ENCODE data around the gene ITPR2. TPM values are rescaled to one million over a fixed set of nuclear protein-coding genes. Genes with fewer than 3 reads are reported as not detected.

The ITPR2 gene
- total and polyA plus RNA-seq, 2 of the 13 experiments (the other 11 are each of a cell fraction or from before 2014, with no cell fraction given) = 31.9 to 81.9 TPM

DNA sequence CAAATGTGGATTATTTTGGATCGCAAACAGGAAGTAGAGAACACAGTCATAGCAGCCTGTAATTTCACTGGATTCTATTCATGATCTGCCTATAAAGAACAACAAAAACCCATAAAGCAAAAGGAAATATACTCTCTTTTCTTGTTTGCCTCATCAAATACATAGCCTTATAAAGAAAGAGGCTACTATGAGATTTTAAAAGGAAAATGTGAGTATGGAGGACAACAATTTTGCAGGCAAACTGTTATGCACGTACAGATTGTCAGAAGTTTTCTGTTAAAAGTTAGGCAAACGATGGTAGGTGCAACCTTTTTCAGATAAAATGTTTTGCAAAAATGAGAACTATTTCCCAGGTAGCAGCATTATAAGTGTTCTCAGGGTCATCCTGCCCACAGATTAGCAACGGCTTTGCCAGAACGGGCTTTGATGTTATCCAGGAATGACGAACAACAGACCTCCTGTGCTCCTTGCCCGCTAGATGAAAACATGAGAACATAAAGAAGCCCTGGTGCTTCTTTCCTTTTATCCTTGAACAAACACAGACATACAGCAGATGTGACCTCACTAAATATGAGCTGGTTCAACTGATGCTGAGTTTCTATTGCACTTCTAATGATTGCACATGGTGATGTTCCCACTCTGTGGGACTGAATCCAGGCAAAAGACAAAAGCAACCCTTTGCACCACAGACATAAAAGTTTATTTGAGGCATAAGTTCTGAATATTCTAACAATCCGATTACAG, 88.1 kb downstream of the ITPR2 start (continued):
- TF ChIP-seq, protein P1, sequence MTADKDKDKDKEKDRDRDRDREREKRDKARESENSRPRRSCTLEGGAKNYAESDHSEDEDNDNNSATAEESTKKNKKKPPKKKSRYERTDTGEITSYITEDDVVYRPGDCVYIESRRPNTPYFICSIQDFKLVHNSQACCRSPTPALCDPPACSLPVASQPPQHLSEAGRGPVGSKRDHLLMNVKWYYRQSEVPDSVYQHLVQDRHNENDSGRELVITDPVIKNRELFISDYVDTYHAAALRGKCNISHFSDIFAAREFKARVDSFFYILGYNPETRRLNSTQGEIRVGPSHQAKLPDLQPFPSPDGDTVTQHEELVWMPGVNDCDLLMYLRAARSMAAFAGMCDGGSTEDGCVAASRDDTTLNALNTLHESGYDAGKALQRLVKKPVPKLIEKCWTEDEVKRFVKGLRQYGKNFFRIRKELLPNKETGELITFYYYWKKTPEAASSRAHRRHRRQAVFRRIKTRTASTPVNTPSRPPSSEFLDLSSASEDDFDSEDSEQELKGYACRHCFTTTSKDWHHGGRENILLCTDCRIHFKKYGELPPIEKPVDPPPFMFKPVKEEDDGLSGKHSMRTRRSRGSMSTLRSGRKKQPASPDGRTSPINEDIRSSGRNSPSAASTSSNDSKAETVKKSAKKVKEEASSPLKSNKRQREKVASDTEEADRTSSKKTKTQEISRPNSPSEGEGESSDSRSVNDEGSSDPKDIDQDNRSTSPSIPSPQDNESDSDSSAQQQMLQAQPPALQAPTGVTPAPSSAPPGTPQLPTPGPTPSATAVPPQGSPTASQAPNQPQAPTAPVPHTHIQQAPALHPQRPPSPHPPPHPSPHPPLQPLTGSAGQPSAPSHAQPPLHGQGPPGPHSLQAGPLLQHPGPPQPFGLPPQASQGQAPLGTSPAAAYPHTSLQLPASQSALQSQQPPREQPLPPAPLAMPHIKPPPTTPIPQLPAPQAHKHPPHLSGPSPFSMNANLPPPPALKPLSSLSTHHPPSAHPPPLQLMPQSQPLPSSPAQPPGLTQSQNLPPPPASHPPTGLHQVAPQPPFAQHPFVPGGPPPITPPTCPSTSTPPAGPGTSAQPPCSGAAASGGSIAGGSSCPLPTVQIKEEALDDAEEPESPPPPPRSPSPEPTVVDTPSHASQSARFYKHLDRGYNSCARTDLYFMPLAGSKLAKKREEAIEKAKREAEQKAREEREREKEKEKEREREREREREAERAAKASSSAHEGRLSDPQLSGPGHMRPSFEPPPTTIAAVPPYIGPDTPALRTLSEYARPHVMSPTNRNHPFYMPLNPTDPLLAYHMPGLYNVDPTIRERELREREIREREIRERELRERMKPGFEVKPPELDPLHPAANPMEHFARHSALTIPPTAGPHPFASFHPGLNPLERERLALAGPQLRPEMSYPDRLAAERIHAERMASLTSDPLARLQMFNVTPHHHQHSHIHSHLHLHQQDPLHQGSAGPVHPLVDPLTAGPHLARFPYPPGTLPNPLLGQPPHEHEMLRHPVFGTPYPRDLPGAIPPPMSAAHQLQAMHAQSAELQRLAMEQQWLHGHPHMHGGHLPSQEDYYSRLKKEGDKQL (CRISPR knock-in tag; IDR thresholded peaks at IDR 0.05; ENCODE audit: low read depth) = peak; percentile 86
- TF ChIP-seq EHMT2 (IDR thresholded peaks at IDR 0.05; ENCODE audit: borderline replicate concordance, low read depth, low read length) (peak; percentile 32; the same call in 1 of the 2 replicates), ZNF101 (CRISPR knock-in tag; IDR thresholded peaks at IDR 0.05; ENCODE audit: borderline replicate concordance, low read depth) (no peak), KLF12 (CRISPR knock-in tag; IDR thresholded peaks at IDR 0.05; ENCODE audit: borderline replicate concordance) (no peak), RORA (CRISPR knock-in tag; IDR thresholded peaks at IDR 0.05) (0 out of 2 replicates have a peak, but pooled peaks have one; percentile 85), SCMH1 (CRISPR knock-in tag; IDR thresholded peaks at IDR 0.05; ENCODE audit: borderline replicate concordance) (no peak), IKZF1 (IDR thresholded peaks at IDR 0.05) (no peak), MAF1 (CRISPR knock-in tag; IDR thresholded peaks at IDR 0.05; ENCODE audit: borderline replicate concordance) (no peak), TOE1 (CRISPR knock-in tag; IDR thresholded peaks at IDR 0.05) (peak; percentile 81; the same call in 1 of the 2 replicates), RFXAP (CRISPR knock-in tag; IDR thresholded peaks at IDR 0.05; ENCODE audit: borderline replicate concordance) (peak; percentile 77; the same call in 1 of the 2 replicates), ZNF607 (CRISPR knock-in tag; IDR thresholded peaks at IDR 0.05; ENCODE audit: borderline replicate concordance) (no peak)
- TF ChIP-seq, protein P2, sequence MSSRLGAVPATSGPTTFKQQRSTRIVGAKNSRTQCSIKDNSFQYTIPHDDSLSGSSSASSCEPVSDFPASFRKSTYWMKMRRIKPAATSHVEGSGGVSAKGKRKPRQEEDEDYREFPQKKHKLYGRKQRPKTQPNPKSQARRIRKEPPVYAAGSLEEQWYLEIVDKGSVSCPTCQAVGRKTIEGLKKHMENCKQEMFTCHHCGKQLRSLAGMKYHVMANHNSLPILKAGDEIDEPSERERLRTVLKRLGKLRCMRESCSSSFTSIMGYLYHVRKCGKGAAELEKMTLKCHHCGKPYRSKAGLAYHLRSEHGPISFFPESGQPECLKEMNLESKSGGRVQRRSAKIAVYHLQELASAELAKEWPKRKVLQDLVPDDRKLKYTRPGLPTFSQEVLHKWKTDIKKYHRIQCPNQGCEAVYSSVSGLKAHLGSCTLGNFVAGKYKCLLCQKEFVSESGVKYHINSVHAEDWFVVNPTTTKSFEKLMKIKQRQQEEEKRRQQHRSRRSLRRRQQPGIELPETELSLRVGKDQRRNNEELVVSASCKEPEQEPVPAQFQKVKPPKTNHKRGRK (CRISPR knock-in tag; IDR thresholded peaks at IDR 0.05) = no peak
- TF ChIP-seq, protein P3, sequence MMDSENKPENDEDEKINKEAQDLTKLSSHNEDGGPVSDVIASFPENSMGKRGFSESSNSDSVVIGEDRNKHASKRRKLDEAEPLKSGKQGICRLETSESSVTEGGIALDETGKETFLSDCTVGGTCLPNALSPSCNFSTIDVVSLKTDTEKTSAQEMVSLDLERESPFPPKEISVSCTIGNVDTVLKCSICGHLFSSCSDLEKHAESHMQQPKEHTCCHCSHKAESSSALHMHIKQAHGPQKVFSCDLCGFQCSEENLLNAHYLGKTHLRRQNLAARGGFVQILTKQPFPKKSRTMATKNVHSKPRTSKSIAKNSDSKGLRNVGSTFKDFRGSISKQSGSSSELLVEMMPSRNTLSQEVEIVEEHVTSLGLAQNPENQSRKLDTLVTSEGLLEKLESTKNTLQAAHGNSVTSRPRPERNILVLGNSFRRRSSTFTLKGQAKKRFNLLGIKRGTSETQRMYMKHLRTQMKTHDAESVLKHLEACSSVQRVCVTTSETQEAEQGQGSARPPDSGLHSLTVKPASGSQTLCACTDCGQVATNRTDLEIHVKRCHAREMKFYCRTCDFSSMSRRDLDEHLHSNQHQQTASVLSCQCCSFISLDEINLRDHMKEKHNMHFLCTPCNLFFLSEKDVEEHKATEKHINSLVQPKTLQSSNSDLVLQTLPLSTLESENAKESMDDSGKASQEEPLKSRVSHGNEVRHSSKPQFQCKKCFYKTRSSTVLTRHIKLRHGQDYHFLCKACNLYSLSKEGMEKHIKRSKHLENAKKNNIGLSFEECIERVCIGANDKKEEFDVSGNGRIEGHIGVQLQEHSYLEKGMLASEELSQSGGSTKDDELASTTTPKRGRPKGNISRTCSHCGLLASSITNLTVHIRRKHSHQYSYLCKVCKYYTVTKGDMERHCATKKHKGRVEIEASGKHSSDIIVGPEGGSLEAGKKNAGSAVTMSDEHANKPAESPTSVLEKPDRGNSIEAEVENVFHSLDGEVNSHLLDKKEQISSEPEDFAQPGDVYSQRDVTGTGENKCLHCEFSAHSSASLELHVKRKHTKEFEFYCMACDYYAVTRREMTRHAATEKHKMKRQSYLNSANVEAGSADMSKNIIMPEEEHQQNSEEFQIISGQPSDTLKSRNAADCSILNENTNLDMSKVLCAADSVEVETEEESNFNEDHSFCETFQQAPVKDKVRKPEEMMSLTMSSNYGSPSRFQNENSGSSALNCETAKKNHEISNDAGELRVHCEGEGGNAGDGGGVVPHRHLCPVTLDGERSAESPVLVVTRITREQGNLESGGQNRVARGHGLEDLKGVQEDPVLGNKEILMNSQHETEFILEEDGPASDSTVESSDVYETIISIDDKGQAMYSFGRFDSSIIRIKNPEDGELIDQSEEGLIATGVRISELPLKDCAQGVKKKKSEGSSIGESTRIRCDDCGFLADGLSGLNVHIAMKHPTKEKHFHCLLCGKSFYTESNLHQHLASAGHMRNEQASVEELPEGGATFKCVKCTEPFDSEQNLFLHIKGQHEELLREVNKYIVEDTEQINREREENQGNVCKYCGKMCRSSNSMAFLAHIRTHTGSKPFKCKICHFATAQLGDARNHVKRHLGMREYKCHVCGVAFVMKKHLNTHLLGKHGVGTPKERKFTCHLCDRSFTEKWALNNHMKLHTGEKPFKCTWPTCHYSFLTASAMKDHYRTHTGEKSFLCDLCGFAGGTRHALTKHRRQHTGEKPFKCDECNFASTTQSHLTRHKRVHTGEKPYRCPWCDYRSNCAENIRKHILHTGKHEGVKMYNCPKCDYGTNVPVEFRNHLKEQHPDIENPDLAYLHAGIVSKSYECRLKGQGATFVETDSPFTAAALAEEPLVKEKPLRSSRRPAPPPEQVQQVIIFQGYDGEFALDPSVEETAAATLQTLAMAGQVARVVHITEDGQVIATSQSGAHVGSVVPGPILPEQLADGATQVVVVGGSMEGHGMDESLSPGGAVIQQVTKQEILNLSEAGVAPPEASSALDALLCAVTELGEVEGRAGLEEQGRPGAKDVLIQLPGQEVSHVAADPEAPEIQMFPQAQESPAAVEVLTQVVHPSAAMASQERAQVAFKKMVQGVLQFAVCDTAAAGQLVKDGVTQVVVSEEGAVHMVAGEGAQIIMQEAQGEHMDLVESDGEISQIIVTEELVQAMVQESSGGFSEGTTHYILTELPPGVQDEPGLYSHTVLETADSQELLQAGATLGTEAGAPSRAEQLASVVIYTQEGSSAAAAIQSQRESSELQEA (CRISPR knock-in tag; IDR thresholded peaks at IDR 0.05; ENCODE audit: not compliant biosample characterization) = no peak
